22Rv1 (cell line): ENCODE results near the gene FAM47E.

ENCODE experiments used
- CTCF ChIP-seq: fragments of 450-650 bp; IDR thresholded peaks from 2 replicates; pipeline ENCODE4 v1.5.1; 2017; ENCODE audit warnings: mild to moderate bottlenecking
- ZFX ChIP-seq: fragments of 450-650 bp; IDR thresholded peaks from 2 replicates; pipeline ENCODE4 v1.6.1; 2017; ENCODE audit warnings: antibody characterized with exemption, borderline replicate concordance

- TF ChIP-seq CTCF (no peak), ZFX (no peak)
Measured at GRCh38 chr4:76302826-76303438, 51.4 kb downstream of the FAM47E start.
